Esophagus (tissue), 2 donors: ENCODE measurements around the gene ZNF622. TPM values are rescaled to one million over a fixed set of nuclear protein-coding genes. Genes with fewer than 3 reads are reported as not detected.

Experiments used
- H3K27ac ChIP-seq, 2 donors: one replicate each; pipeline ENCODE4 v1.5.1; 2013; ENCODE audit warnings: low read depth in 2 of 2, mild to moderate bottlenecking in 2 of 2, inconsistent platforms in 1 of 2, low read length in 1 of 2, moderate library complexity in 1 of 2
- H3K27me3 ChIP-seq, 2 donors: one replicate each; pipeline ENCODE4 v1.6.1; 2013; ENCODE audit warnings: low read length in 2 of 2, control low read depth in 1 of 2, mild to moderate bottlenecking in 1 of 2; ENCODE audit not compliant: insufficient read depth in 2 of 2, control insufficient read depth in 1 of 2
- H3K36me3 ChIP-seq, 2 donors: one replicate each; pipeline ENCODE4 v1.6.1; 2013; ENCODE audit warnings: low read length in 1 of 2; ENCODE audit not compliant: control insufficient read depth in 2 of 2, insufficient read depth in 2 of 2
- H3K4me1 ChIP-seq, 2 donors: one replicate each; pipeline ENCODE4 v1.6.1; 2013; ENCODE audit warnings: low read length in 1 of 2; ENCODE audit not compliant: control insufficient read depth in 2 of 2, insufficient read depth in 2 of 2
- H3K4me3 ChIP-seq, 2 donors: one replicate each; pipeline ENCODE4 v1.5.1; 2013; ENCODE audit warnings: low read length in 2 of 2, mild to moderate bottlenecking in 2 of 2, low read depth in 1 of 2, moderate library complexity in 1 of 2
- H3K9me3 ChIP-seq, 2 donors: one replicate each; pipeline ENCODE4 v1.6.1; 2013; ENCODE audit warnings: mild to moderate bottlenecking in 2 of 2, low read depth in 1 of 2, low read length in 1 of 2, moderate library complexity in 1 of 2; ENCODE audit not compliant: control insufficient read depth in 2 of 2, insufficient read depth in 1 of 2
- WGBS, 2 donors: extraction: QIAGEN DNeasy Blood & Tissue Kit; methylation state at CpG; one replicate each; pipeline ENCODE4 v1.1.7; 2013; 5-methylcytosine and 5-hydroxymethylcytosine counted together
- polyA plus RNA-seq, 2 donors: library from polyadenylated mRNA; stranded (reverse); fragments of 200-250 nt; gene quantifications; one replicate each; pipeline ENCODE4 v1.2.3, GENCODE V29; 2013
- donor health status: healthy with polysubstance abuse.
- donor health status: Bipolar disorder and iron deficiency.

ZNF622 gene
- polyA plus RNA-seq, 2 donors = 7.7 to 16.6 TPM

- H3K36me3 ChIP-seq = peaks cover 7 to 12% of the 10 kb centered on the region in 2 donors
- 83 to 88% methylated on average over 1 of the region's 1 CpG for WGBS, 2 donors
- no peak overlapping the region for H3K27ac ChIP-seq
- H3K4me1 ChIP-seq = peaks cover 0 to 4% of the 10 kb centered on the region in 2 donors
- no peaks in the 10 kb centered on the region for H3K27me3 ChIP-seq
- no peaks in the 10 kb centered on the region for H3K9me3 ChIP-seq
- no peak overlapping the region for H3K4me3 ChIP-seq
Observed at GRCh38 chr5:16461782-16462181, 3.8 kb downstream of the ZNF622 start.

- Histone ChIP-seq H3K36me3 (peaks cover 7 to 12% of the 10 kb centered on the region in 2 donors), H3K4me1 (peaks cover 0 to 3% of the 10 kb centered on the region in 2 donors), H3K9me3 (no peaks in the 10 kb centered on the region), H3K27me3 (no peaks in the 10 kb centered on the region), H3K4me3 (no peak overlapping the region), H3K27ac (no peak overlapping the region)
- WGBS, 2 donors = 84 to 90% methylated on average over 1 of the region's 1 CpG
Observed at GRCh38 chr5:16461026-16461425, 4.6 kb downstream of the ZNF622 start.

GRCh38 chr5:16459451-16459850 is 6.1 kb downstream of the ZNF622 start:
- H3K27ac ChIP-seq = no peak overlapping the region
- H3K9me3 ChIP-seq = no peaks in the 10 kb centered on the region
- peaks cover 13 to 14% of the 10 kb centered on the region in 2 donors for H3K36me3 ChIP-seq
- H3K4me1 ChIP-seq = peaks cover 0 to 3% of the 10 kb centered on the region in 2 donors
- H3K4me3 ChIP-seq = no peak overlapping the region
- H3K27me3 ChIP-seq = no peaks in the 10 kb centered on the region

DNA sequence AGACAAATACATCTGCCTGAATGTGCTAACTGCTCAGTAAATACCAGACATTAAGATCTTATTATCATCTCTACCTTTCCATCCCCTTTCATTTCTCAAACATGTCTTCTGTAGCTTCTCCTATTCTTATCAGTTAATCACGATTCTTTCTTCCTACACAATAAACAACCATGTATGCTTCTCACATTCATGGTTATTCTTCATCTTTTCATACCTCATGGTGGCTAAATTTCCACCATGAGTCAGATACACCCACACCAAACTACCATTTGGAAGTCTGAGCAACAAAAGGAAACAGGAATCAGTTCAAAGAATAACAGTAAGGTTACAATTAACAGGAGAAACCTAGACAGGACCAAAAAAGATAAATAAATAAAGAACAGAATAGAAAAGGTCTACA is 7.7 kb downstream of the ZNF622 start:
- H3K4me3 ChIP-seq = no peak overlapping the region
- 36 to 53% methylated on average over 1 of the region's 1 CpG for WGBS, 2 donors
- H3K27ac ChIP-seq = no peak overlapping the region
- no peaks in the 10 kb centered on the region for H3K27me3 ChIP-seq
- peaks cover 14% of the 10 kb centered on the region in 2 donors for H3K36me3 ChIP-seq
- H3K9me3 ChIP-seq = no peaks in the 10 kb centered on the region
- no peaks in the 10 kb centered on the region for H3K4me1 ChIP-seq

DNA sequence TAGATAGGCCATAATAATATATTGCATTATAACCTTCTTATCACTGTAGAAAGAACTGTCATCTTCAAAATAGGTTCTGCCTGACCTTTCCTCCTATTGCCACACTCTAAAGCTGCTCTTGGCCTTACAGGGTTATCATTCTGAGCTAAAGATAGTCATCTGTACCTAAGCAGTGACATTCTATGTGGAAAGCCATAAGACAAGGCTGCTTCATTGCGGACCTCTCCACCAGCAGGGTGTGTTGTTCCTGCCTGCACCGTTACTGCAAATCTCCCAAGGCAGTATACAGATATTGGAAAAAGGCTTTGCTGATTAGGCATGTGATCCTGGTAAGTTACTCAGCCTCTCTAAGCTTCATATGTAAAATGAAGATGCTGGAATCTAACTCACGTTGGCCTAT is 8.1 kb downstream of the ZNF622 start:
- no peak overlapping the region for H3K4me3 ChIP-seq
- WGBS, 2 donors = 63 to 67% methylated on average over 3 of the region's 3 CpGs
- no peaks in the 10 kb centered on the region for H3K4me1 ChIP-seq
- no peaks in the 10 kb centered on the region for H3K9me3 ChIP-seq
- no peak overlapping the region for H3K27ac ChIP-seq
- peaks cover 13 to 16% of the 10 kb centered on the region in 2 donors for H3K36me3 ChIP-seq
- no peaks in the 10 kb centered on the region for H3K27me3 ChIP-seq

GRCh38 chr5:16456103-16456832 is 9.3 kb downstream of the ZNF622 start:
- WGBS, 2 donors = 30 to 45% methylated on average over 4 of the region's 4 CpGs
- Histone ChIP-seq H3K4me1 (no peaks in the 10 kb centered on the region), H3K4me3 (no peak overlapping the region), H3K27me3 (no peaks in the 10 kb centered on the region), H3K27ac (no peak overlapping the region), H3K36me3 (peaks cover 7 to 15% of the 10 kb centered on the region in 2 donors), H3K9me3 (no peaks in the 10 kb centered on the region)

DNA sequence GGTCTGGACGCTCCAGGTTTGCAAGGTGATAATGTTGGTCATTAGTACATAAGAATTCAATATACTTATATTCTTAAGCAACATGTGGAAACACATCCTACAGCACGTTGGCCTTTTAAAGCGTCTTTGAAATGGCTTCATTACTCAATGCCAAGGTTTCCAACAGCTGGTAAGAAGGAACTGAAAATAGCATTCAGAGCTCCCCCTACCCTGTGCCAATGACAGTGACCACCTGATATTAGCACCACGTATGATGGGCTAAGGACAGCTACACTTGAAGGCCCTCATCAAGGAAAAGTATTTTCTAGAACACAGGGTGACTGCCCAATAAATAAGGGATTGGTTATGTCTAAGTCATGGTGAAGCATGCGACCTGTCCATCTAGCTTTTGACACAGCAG is 9.9 kb downstream of the ZNF622 start:
- Histone ChIP-seq H3K27ac (no peak overlapping the region), H3K4me1 (no peaks in the 10 kb centered on the region), H3K27me3 (no peaks in the 10 kb centered on the region), H3K4me3 (no peak overlapping the region), H3K9me3 (no peaks in the 10 kb centered on the region), H3K36me3 (peaks cover 11 to 20% of the 10 kb centered on the region in 2 donors)
- WGBS, 2 donors = 70 to 76% methylated on average over 5 of the region's 5 CpGs

- H3K4me1 ChIP-seq = no peaks in the 10 kb centered on the region
- H3K27me3 ChIP-seq = no peaks in the 10 kb centered on the region
- no peak overlapping the region for H3K27ac ChIP-seq
- H3K9me3 ChIP-seq = no peaks in the 10 kb centered on the region
- WGBS, 2 donors = 87 to 92% methylated on average over 4 of the region's 4 CpGs
- H3K36me3 ChIP-seq = peaks cover 11 to 20% of the 10 kb centered on the region in 2 donors
- no peak overlapping the region for H3K4me3 ChIP-seq
Observed at GRCh38 chr5:16454686-16455085, 10.9 kb downstream of the ZNF622 start.

GRCh38 chr5:16453609-16454008 is 12.0 kb downstream of the ZNF622 start:
- H3K36me3 ChIP-seq = peaks cover 11 to 19% of the 10 kb centered on the region in 2 donors
- H3K27me3 ChIP-seq = no peaks in the 10 kb centered on the region
- no peaks in the 10 kb centered on the region for H3K9me3 ChIP-seq
- no peaks in the 10 kb centered on the region for H3K4me1 ChIP-seq
- H3K27ac ChIP-seq = no peak overlapping the region
- no peak overlapping the region for H3K4me3 ChIP-seq

- 84 to 88% methylated on average over 2 of the region's 2 CpGs for WGBS, 2 donors
- H3K9me3 ChIP-seq = no peaks in the 10 kb centered on the region
- peaks cover 8 to 14% of the 10 kb centered on the region in 2 donors for H3K36me3 ChIP-seq
- H3K4me3 ChIP-seq = no peak overlapping the region
- H3K4me1 ChIP-seq = no peaks in the 10 kb centered on the region
- no peak overlapping the region for H3K27ac ChIP-seq
- no peaks in the 10 kb centered on the region for H3K27me3 ChIP-seq
Observed at GRCh38 chr5:16450163-16450562, 15.4 kb downstream of the ZNF622 start.
